T-helper 1 cell (primary cell): ENCODE measurements around the gene GJA4.
"Not testable (repeated sequence)": the region's sequence is repeated elsewhere in the genome, so short reads cannot be mapped to it uniquely, and the experiment has no call there.

Experiments used
- DNase-seq, 5 donors: peaks; one replicate each; pipeline ENCODE4 v3.0.0-alpha.2; 2012 to 2020

Gene GJA4

GRCh38 chr1:34792424-34792823 is 375 bp upstream of the GJA4 start:
- no peak for DNase-seq

DNA sequence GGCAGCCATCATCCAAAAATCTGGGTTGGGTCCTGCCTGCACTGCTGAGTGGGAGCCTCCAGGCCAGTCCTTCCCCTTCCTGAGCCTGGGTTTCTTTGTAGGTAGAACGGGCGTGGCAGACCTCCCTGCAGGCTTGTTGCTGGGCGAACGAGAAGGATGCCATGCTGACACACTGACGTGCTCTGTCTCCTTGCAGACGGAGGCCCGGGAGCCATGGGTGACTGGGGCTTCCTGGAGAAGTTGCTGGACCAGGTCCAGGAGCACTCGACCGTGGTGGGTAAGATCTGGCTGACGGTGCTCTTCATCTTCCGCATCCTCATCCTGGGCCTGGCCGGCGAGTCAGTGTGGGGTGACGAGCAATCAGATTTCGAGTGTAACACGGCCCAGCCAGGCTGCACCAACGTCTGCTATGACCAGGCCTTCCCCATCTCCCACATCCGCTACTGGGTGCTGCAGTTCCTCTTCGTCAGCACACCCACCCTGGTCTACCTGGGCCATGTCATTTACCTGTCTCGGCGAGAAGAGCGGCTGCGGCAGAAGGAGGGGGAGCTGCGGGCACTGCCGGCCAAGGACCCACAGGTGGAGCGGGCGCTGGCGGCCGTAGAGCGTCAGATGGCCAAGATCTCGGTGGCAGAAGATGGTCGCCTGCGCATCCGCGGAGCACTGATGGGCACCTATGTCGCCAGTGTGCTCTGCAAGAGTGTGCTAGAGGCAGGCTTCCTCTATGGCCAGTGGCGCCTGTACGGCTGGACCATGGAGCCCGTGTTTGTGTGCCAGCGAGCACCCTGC is 1.4 kb downstream of the GJA4 start:
- DNase-seq: no peak

GRCh38 chr1:34794790-34795180 is 2.0 kb downstream of the GJA4 start:
- no peak for DNase-seq

- DNase-seq: no peak
These were observed 3.1 kb downstream of the GJA4 start for GRCh38 chr1:34795916-34796315.

GRCh38 chr1:34796990-34797389 is 4.2 kb downstream of the GJA4 start:
- DNase-seq: no peak

DNA sequence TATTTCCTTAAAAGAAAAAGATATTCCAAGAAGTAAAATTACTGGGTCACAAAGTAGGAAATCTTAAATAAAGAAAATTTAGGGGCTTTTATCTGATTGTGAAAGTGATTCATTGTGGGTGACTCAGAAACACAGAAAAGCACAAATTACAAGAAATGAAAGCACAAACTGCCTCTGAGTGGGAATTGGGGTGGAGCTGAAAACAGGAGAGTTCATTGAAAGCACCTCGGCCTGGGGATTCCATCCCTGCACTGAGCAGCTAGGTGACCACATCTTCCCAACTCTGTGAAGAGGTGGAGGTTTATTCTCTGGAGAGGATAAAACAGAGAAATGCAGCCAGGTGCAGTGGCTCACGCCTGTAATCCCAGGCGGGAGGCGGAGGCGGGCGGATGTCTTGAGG is 7.4 kb downstream of the GJA4 start:
- DNase-seq: no peak

DNA sequence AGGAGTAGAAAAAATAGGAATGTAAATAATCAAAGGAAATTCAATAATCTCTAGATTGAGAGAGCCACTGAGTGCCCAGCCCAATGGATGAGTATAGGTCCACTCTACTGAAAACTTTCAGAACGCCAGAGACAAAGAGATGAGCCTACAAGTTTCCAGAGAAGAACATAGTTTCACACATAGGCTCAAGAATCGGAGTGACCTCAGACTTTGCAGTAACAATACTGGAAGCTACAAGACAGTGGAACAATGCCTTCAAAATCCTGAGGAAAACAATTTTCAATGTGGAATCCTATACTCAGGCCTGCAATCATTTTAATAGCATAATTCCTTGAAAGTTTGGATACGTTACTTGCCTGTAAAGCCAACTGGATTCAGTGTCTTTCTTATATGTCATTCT is 11.0 kb downstream of the GJA4 start:
- no peak for DNase-seq

- DNase-seq: no peak
These were observed 13.6 kb downstream of the GJA4 start for GRCh38 chr1:34806396-34806795.

GRCh38 chr1:34808051-34808810 is 15.4 kb downstream of the GJA4 start:
- DNase-seq: no peak

DNA sequence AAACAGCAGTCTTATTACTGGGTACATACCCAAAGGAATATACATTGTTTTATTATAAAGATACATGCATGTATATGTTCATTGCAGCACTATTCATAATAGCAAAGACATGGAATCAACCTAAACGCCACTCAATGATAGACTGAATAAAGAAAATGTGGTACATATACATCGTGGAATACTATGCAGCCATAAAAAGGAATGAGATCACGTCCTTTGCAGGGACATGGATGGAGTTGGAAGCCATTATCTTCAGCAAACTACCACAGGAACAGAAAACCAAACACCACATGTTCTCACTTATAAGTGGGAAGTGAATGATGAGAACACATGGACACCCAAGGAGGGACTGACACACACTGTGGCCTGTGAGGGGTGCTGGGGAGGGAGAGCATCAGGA is 18.0 kb downstream of the GJA4 start:
- not testable (repeated sequence) for DNase-seq

- no peak for DNase-seq
These were observed 23.5 kb downstream of the GJA4 start for GRCh38 chr1:34816332-34816731.

DNA sequence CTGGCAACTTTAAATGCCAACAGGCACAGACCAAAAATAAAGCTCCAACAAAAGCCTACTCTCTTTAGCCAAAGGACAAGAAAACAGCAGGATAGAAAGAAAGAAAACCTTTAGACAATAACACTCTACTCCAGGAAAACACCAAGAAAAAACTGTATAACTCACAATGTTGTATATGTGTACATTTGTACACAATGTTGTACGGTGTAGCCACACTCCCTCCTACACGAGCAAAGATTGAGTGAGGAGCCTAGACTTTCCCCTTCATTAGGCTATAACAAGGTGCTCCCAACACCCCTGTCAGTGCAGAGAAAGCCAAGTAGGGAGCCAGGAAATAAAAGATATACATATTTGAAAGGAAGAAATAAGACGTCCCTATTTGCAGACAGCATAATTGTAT is 24.0 kb downstream of the GJA4 start:
- DNase-seq: no peak

DNA sequence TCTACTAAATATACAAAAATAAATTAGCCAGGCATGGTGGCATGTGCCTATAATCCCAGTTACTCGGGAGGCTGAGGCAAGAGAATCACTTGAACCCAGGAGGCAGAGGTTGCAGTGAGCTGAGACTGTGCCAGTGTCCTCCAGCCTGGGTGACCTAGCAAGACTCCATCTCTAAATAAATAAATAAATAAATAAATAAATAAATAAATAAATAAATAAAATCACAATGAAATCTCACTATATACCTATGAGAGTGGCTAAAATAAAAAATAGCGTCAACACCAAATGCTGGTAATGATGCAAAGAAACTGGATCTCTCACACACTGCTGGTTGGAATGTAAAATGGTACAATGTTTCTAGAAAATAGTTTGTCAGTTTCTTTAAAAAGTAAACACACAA is 26.1 kb downstream of the GJA4 start:
- not testable (repeated sequence) for DNase-seq

DNA sequence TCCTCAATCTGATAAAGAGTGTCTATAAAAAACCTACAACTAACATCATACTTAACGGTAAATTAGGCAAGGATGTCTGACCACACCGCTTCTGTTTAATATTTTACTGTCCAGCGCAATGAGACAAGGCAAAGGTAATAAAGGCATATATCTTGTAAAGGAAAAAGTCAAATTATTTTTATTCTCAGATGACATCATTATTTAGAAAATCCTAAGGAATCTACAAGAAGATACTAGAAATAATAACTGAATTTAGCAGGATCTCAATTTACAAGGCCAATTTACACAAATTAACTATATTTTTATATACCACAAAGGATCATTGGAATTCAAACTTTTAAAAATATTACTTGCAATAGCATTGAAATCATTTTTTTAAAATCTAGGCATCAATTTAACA is 29.4 kb downstream of the GJA4 start:
- no peak for DNase-seq

- no peak for DNase-seq
These were observed 32.1 kb downstream of the GJA4 start for GRCh38 chr1:34824817-34825454.

DNA sequence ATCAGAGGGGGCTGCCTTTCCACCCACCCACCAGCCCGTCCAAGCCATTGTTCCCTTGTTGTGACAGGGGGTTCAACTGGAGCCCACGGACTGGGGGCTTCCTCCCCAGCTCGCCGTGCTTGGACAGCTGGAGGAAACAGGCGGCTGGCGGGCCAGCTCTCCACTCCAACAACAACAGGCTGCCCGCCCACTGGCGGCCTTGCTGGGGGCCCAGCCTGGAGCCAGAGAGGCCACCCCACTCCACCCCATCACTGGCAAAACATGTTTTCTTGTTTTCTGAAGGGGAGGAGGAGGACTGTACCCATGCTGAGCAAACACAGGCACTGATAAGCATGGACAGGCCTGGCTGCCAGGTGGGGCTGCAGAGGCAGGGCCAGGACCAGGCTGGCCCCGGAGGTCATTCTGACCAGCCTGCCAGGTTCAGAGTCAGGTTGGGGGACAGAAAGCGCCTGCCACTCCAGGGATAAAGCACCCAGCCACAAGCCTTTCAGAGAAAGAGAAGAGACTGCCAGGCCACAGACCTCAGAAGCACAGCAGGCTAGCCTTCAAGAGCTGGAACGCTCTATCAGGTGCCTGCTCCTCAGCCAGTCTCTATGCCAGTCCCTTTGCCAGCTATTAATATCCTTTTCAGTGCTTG is 32.8 kb downstream of the GJA4 start:
- no peak for DNase-seq

DNA sequence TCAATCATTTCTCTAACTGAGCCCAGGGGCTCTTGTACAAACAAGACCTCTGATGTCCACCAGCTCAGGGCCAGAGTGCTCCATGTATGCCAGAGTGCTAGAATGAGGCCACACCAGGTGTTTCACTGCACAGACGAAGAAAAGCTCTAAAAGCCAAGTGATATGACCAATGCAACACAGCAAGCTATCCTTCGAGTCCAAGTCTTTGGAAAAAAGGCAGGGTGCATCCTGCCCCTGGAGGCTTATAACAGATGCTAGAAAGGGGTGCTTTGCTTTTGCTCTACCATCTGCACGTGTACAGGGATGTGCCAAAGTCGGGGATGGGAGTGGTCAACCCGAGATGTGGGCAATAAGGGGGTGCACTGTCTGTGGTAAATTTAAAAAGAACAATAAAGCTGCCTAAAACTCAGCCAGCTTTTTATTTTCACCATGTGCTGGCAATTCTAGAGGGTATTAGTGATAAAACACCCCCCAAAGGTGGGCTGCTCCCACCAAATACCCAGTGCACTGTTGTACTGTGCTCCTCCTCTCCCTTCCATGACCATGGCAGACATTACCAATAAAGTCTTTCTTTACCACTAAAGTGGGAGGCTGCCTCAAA is 34.6 kb downstream of the GJA4 start:
- DNase-seq: no peak

DNA sequence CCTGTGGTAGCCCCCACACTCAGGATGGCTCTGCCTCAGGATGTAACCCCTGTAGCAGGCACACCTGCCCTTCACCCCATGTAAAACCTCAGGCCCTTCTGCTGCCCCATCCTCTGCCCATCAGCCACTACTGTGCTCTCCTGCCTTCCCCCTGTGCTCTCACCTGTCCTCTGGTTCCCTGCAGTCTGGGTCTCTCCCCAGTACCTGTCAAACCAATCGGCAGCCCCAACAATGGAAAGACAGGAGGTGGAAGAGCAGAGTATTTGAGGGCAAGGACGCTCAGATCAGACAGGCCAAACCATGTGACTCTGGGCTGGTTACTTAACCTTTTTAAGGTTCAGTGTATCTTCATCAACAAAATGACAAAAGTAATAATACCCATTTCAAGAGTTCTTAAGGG is 35.8 kb downstream of the GJA4 start:
- DNase-seq: no peak

DNA sequence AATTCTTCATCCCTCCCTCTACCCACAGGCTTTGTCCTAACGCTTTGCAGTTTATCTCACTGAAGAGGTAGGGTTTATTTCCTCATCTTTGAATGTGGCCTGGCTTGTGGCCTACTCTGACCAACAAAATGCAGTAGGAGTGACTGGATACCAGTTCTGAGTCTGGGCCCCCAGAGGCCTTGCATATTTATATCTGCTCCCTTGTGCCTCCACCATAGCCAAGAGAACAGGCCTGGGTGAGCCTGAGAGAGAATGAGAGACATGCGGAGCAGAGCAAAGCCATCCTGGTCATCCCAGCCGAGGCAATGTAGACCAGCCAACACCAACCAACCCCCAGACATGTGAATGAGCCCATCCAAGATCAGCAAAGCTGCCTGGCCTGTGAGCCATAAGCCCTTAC is 36.5 kb downstream of the GJA4 start:
- DNase-seq: no peak

DNA sequence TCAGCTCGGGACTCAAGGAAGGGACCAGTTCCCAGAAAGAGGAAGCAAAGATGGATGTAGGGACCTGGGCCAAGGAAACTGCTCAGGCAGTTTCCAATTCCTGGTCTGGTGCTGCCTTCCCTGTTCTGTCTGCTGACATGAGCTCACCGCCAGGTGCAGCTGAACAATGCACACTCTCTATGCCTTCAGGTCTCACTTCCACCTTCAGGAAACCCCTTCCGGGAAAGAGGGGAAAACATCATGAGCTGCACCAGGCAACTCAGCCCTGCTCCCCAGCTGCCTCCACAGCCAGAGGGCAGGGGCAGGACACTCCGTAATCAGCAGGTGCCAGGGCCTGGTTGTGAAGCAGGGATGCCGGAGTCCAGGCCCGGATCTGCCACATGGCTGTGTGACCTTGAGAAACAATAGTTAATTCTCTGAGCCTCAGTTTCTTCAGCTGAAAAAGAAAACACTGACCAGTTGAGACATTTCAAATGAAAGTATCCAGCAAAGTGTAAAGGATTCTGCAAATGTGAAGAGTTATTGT is 39.0 kb downstream of the GJA4 start:
- no peak for DNase-seq

DNA sequence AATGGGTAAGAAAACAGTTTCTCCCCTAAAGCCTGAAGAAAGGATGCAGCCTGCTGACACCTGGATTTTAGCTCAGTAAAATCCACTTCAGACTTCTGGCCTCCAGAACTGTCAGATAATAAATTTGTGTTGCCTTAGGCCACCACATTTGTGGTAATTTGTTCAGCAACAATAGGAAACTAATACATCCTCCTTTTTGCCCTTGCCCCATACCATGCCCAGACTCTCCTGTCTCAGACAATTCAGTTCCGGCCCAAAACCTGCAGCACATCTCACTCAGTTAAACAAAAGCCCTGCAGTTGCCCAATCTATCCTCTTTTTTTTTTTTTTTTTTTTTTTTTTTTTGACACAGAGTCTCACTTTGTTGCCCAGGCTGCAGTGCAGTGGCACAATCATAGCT is 40.9 kb downstream of the GJA4 start:
- DNase-seq: no peak

GRCh38 chr1:34839526-34840305 is 46.9 kb downstream of the GJA4 start:
- DNase-seq: no peak
